HUES64 (cell line): ENCODE measurements around the gene ZMIZ1.

Experiments
- H3K27ac ChIP-seq: 2 replicates; pipeline ENCODE4 v1.7.0; 2013; ENCODE audit warnings: low read depth, low read length, inconsistent platforms
- H3K27me3 ChIP-seq: 2 replicates; pipeline ENCODE4 v1.6.1; 2013; ENCODE audit warnings: mild to moderate bottlenecking, low read length; ENCODE audit not compliant: insufficient read depth
- H3K36me3 ChIP-seq: 2 replicates; pipeline ENCODE4 v1.6.1; 2013; ENCODE audit warnings: mild to moderate bottlenecking, low read length; ENCODE audit not compliant: insufficient read depth
- H3K4me1 ChIP-seq: 2 replicates; pipeline ENCODE4 v1.6.1; 2013; ENCODE audit warnings: mild to moderate bottlenecking, low read length, moderate library complexity; ENCODE audit not compliant: insufficient read depth
- H3K4me3 ChIP-seq: 2 replicates; pipeline ENCODE4 v1.5.1; 2013; ENCODE audit warnings: mild to moderate bottlenecking, low read length, moderate library complexity
- H3K9ac ChIP-seq: 2 replicates; pipeline ENCODE4 v1.6.1; 2013; ENCODE audit warnings: mild to moderate bottlenecking, low read depth, low read length
- H3K9me3 ChIP-seq: 2 replicates; pipeline ENCODE4 v1.6.1; 2013; ENCODE audit warnings: low read depth, low read length; ENCODE audit not compliant: insufficient read depth
- WGBS: fragments of 150-250, 120-280 bp; methylation state at CpG from one replicate; pipeline ENCODE4 v1.1.7; 2013; ENCODE audit warnings: missing lambda C conversion rate; 5-methylcytosine and 5-hydroxymethylcytosine counted together

The ZMIZ1 gene

DNA sequence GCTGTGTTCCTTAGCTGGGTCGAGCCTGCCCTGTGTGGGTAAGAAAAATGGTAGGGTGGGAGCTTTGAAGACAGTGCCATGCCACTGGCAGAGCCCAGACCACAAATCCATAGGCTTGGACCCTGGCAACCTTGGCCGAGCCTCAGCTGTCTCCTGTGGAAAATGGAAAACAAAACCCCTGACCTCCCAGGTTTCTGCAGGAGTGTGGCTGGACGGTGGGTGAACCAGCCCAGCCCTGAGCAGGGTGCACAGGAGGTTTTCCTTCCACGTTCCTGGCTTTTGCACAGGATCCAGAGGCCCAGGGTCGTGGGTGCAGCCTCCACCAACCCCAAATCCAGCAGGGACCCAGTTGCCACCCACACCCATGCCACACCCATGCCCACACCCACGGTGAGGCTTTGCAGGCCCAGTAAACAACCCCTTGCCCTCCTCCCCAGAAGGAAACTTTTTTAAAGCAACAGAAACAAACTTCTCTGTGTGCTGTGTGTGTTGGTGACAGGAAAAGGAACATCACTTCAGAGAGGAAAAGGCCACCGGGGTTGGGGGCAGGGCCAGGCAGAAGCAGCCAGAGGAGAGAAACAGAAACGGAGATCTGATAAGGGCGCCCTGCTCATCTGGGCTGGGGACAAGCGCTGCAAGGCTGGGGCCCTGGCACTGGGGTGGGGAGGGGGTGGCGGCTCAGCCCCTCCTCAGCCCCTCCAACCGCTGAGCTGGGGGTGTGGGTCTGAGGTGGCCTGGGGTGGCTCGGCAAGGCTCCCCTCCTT, 20.7 kb upstream of the ZMIZ1 start:
- Histone ChIP-seq H3K27ac (no peak overlapping the region), H3K4me1 (peaks cover 24% of the 10 kb centered on the region), H3K4me3 (no peak overlapping the region), H3K9ac (no peak overlapping the region), H3K27me3 (no peaks in the 10 kb centered on the region), H3K9me3 (no peaks in the 10 kb centered on the region), H3K36me3 (no peaks in the 10 kb centered on the region)
- WGBS, result 70% methylated on average over 13 of the region's 13 CpGs

DNA sequence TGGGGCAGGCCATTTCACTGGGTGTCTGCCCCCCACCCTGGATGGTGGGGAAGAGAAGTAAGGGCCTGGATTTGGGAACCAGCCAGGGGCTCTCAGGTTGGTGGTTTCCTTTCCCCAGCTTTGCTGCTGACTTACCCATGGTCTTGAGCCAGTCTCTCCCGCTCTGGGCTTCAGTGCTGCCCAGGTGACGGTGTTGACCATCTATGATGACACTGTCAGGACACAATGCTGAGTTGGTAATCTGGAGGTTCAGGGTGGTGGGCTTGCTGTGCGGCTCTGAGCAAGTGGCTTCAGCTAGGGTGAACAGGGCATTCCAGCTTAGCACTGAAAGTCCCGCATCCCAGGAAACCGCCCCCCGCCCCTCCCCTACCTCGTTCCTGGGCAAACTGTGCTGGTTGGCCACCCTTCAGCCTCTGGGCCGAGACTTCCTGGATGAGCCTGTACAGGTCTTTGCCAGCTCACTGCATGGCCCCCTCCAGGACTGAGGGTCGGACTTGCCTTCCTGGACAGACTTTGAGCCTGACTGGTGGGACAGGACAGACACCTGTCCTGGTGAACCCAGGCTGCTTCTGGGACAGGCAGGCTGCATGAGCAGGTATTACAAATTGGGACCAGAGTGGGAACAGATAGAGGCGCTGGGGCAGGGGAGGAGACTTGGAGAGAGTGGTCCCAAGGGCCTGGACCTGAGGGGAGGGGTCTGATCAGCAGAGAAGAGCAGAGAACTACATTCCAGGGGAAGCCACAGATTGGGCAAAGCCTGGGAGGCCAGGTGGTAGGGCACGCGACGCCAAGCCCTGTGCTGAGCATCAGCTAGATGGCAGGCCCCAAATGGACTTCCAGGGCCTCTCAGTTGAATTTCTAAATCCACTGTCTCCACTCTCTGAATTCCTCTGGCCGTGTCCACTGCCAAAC, 19.9 kb upstream of the ZMIZ1 start:
- Histone ChIP-seq H3K36me3 (no peaks in the 10 kb centered on the region), H3K4me1 (peaks cover 24% of the 10 kb centered on the region), H3K9ac (no peak overlapping the region), H3K4me3 (no peak overlapping the region), H3K27ac (no peak overlapping the region), H3K9me3 (no peaks in the 10 kb centered on the region), H3K27me3 (no peaks in the 10 kb centered on the region)
- WGBS, result 82% methylated on average over 14 of the region's 14 CpGs

- Histone ChIP-seq H3K4me3 (no peak overlapping the region), H3K27me3 (no peaks in the 10 kb centered on the region), H3K4me1 (peaks cover 24% of the 10 kb centered on the region), H3K36me3 (no peaks in the 10 kb centered on the region), H3K9me3 (no peaks in the 10 kb centered on the region), H3K27ac (no peak overlapping the region), H3K9ac (no peak overlapping the region)
- 90% methylated on average over 15 of the region's 15 CpGs for WGBS
These were observed 18.6 kb upstream of the ZMIZ1 start for GRCh38 chr10:79049931-79050895.

DNA sequence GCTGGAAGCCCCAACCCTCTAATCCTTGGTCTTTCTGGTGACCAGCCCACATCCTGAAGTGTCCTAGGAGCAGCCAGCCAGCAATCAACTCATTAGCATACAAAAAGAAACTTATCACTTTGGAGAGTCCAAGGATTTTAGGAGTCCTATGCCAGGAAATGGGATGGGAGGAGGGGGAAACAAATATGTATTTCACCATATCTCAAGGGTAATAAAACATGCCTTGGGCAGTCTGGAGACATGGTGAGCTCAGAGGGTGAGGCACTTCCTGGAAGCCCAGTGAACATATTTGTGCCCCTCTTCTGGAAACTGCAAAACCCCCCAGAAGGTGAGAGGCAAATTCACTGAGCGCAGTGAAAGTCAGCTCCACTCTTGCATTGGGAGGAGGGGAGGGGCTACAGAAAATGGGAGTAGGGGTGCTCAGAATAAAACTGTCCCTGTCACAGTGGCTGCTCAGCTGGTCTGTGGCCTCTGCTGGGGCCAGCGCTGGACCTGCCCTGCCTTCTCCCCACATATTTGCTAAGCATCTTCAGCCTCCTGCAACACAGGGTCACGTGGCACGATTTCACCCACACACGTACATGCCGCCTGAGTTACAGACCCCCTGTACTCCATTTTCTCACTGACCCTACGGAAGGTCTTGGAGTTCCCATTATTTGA, 17.7 kb upstream of the ZMIZ1 start:
- H3K9ac ChIP-seq, result no peak overlapping the region
- no peaks in the 10 kb centered on the region for H3K36me3 ChIP-seq
- H3K4me3 ChIP-seq, result no peak overlapping the region
- H3K4me1 ChIP-seq, result peaks cover 21% of the 10 kb centered on the region
- 72% methylated on average over 7 of the region's 7 CpGs for WGBS
- no peak overlapping the region for H3K27ac ChIP-seq
- no peaks in the 10 kb centered on the region for H3K27me3 ChIP-seq
- no peaks in the 10 kb centered on the region for H3K9me3 ChIP-seq

- no peaks in the 10 kb centered on the region for H3K36me3 ChIP-seq
- H3K4me3 ChIP-seq, result no peak overlapping the region
- 77% methylated on average over 14 of the region's 14 CpGs for WGBS
- no peak overlapping the region for H3K27ac ChIP-seq
- H3K9ac ChIP-seq, result no peak overlapping the region
- peaks cover 28% of the 10 kb centered on the region for H3K4me1 ChIP-seq
- no peaks in the 10 kb centered on the region for H3K9me3 ChIP-seq
- H3K27me3 ChIP-seq, result no peaks in the 10 kb centered on the region
These were observed 17.0 kb upstream of the ZMIZ1 start for GRCh38 chr10:79051766-79052165.

GRCh38 chr10:79052291-79053080, 16.3 kb upstream of the ZMIZ1 start:
- Histone ChIP-seq H3K4me3 (no peak overlapping the region), H3K4me1 (peaks cover 32% of the 10 kb centered on the region), H3K27ac (no peak overlapping the region), H3K36me3 (no peaks in the 10 kb centered on the region), H3K9ac (no peak overlapping the region), H3K9me3 (no peaks in the 10 kb centered on the region), H3K27me3 (no peaks in the 10 kb centered on the region)
- 53% methylated on average over 12 of the region's 12 CpGs for WGBS

- 96% methylated on average over 4 of the region's 4 CpGs for WGBS
- no peaks in the 10 kb centered on the region for H3K9me3 ChIP-seq
- no peaks in the 10 kb centered on the region for H3K36me3 ChIP-seq
- no peak overlapping the region for H3K9ac ChIP-seq
- no peaks in the 10 kb centered on the region for H3K27me3 ChIP-seq
- no peak overlapping the region for H3K27ac ChIP-seq
- peaks cover 31% of the 10 kb centered on the region for H3K4me1 ChIP-seq
- no peak overlapping the region for H3K4me3 ChIP-seq
These were observed 15.7 kb upstream of the ZMIZ1 start for GRCh38 chr10:79053081-79053434.

- H3K4me3 ChIP-seq, result no peak overlapping the region
- H3K27ac ChIP-seq, result no peak overlapping the region
- H3K9me3 ChIP-seq, result no peaks in the 10 kb centered on the region
- WGBS, result 91% methylated on average over 10 of the region's 11 CpGs
- peaks cover 28% of the 10 kb centered on the region for H3K4me1 ChIP-seq
- no peak overlapping the region for H3K9ac ChIP-seq
- H3K36me3 ChIP-seq, result no peaks in the 10 kb centered on the region
- no peaks in the 10 kb centered on the region for H3K27me3 ChIP-seq
These were observed 15.1 kb upstream of the ZMIZ1 start for GRCh38 chr10:79053481-79054202.

DNA sequence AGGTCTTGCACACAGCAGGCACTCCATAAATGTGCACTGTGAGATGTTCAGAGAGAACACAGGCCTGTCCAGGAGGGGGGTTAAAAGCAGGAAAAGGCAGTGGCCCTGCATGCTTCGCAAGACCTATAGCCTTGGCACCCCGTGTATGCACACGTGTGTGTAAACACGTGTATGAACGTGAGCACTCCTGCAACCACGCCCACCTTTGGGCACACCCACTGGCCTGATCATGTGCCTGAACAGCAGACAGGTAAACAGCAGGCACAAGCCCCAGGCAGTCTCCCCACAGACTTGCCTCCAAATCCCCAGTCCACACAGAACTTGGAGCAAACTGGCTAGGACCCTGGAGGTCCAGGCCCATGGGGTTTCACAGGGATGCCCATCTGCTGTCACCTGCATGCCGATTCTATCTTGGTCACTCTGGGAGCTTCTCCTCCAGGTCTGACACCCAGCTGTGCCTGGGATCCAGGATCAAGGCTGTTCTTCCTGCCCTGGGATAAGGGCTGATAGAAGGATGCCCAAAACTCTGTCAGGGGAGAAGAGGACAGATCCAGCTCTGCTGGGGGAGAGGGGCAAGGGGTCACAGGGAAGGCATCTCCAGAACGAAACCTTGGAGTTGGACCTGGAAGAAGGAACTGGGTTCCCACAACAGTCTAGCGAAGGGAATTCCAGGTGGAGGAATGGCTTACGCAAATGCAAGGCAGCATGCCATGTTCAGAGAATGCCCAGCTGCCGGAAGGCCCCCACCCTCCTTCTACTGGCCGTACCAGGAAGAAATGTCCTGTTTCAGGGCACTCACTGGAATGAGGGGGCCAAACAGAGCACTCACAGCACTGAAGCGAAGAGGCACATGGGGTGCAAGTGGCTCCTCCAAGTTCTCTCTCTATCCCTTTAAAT, 14.3 kb upstream of the ZMIZ1 start:
- WGBS, result 92% methylated on average over 13 of the region's 13 CpGs

More for the DNA sequence above, 14.3 kb upstream of the ZMIZ1 start:
- no peaks in the 10 kb centered on the region for H3K36me3 ChIP-seq
- no peak overlapping the region for H3K4me3 ChIP-seq
- H3K9me3 ChIP-seq, result no peaks in the 10 kb centered on the region
- no peak overlapping the region for H3K27ac ChIP-seq
- H3K9ac ChIP-seq, result no peak overlapping the region
- H3K27me3 ChIP-seq, result no peaks in the 10 kb centered on the region
- H3K4me1 ChIP-seq, result peaks cover 28% of the 10 kb centered on the region
